Superior temporal gyrus (tissue), 1 donor: ENCODE measurements around the gene MORC1.
"Not testable (repeated sequence)": the region's sequence is repeated elsewhere in the genome, so short reads cannot be mapped to it uniquely, and the experiment has no call there.

Experiments used
- DNase-seq: peaks from one replicate; pipeline ENCODE4 v3.0.0-alpha.2; 2016; ENCODE audit errors: extremely low spot score

The MORC1 gene, protein sequence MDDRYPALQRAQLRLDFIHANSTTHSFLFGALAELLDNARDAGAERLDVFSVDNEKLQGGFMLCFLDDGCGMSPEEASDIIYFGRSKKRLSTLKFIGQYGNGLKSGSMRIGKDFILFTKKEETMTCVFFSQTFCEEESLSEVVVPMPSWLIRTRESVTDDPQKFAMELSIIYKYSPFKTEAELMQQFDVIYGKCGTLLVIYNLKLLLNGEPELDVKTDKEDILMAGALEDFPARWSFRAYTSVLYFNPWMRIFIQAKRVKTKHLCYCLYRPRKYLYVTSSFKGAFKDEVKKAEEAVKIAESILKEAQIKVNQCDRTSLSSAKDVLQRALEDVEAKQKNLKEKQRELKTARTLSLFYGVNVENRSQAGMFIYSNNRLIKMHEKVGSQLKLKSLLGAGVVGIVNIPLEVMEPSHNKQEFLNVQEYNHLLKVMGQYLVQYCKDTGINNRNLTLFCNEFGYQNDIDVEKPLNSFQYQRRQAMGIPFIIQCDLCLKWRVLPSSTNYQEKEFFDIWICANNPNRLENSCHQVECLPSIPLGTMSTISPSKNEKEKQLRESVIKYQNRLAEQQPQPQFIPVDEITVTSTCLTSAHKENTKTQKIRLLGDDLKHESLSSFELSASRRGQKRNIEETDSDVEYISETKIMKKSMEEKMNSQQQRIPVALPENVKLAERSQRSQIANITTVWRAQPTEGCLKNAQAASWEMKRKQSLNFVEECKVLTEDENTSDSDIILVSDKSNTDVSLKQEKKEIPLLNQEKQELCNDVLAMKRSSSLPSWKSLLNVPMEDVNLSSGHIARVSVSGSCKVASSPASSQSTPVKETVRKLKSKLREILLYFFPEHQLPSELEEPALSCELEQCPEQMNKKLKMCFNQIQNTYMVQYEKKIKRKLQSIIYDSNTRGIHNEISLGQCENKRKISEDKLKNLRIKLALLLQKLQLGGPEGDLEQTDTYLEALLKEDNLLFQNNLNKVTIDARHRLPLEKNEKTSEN

DNA sequence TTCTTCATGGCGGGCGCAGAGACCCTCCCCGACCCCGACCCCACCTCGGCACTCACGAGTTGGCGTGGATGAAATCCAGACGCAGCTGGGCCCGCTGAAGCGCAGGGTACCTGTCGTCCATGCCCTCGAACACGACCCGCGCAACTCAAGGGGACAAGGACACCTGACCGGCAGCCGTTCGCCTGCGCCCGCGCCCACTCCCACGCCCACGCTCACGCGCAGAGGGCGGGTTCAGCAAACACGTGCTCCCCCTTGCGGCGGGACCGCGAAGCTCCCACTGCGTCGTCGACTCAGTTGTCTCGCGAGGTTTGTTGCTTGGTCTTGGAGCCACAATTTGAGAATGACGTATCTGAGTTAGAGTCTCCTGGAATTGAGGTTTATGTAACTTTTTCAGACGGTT is at the start of gene MORC1:
Gene MORC1 (minus strand): TSS at position 196 of the 400 bp plus-strand sequence. CDS start 75 bp downstream, at position 121.
- no peak for DNase-seq

DNA sequence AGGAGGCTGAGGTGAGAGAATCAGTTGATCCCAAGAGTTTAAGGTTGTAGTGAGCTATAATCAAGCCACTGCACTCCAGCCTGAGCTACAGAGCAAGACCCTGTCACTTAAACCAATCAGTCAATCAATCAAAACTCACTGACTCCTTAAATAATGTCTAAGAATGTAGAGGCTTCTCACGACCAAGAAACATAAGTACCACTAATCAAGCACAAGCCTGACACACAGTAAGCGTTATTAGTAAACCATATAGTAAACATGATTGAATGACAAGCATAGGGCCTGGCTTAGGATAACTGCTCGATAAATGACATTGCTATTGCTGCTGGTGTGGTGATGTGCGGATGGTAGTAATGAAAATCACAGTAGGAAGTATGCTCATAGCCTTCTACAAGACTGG is 48.0 kb upstream of the MORC1 start:
- no peak for DNase-seq

DNA sequence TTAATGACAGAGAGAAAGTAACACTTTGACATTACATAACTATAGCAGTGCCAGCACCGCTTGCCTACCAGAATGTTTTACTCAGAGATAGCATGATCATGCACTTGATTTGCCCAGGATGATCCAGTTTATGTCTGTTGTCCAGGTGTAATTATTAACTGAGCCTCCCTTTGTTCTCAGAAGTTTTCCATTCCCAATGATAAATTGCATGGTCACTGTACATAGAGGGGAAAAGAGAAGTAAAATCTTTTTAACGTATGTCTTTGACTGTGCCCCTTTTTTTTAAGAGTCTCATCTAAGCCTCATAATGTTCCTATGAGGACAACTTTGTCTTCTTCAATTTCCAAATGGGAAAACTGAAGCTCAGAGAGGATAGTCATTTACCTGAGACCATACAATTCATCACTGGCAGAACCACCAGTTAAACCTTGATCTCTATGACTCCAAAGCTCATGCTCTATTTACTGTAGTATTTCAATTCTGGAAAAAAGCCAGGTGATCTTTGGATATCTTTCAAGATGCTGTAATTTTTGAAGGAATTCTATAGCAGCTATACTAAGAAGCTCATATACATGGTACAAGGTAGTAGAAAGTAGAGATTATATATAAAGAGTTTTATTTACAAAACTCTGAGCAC is 43.7 kb upstream of the MORC1 start:
- no peak for DNase-seq

DNA sequence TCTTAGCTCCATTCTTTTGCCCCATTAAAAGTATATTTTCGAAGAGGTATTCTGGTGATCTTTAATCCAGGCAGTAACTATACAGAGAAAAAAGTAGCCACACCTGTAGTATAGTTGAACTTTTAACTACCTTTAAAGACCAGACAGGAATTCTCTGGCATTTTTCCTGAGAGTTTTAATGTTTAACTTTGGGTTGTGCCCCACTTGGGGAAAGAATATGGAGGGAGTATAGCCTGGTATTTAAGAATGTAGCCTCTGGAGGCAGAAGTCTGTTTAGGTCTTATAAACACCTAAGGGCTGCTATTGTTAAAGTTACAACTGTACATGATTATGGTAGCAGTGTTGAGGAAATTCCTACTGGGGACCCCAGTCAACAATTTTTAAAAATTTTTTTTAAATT is 37.9 kb upstream of the MORC1 start:
- no peak for DNase-seq

DNA sequence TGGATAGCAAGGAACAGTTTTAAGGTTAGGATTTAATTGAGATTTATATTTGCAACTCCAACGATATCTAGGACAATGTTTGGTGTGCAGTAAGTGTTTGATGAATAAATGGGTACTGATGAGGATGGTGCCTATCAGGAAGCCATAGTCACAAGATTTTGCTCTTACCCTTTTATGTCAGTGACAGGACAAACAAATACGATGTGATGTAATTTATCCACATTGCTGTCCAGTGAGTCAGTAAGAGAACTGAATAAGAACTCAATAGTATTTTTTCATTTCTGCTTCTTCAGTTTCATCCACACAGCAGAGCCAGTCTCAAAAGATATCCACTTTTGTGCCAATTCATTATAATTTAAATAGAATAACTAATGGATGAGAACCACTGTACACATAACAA is 37.0 kb upstream of the MORC1 start:
- DNase-seq: no peak

DNA sequence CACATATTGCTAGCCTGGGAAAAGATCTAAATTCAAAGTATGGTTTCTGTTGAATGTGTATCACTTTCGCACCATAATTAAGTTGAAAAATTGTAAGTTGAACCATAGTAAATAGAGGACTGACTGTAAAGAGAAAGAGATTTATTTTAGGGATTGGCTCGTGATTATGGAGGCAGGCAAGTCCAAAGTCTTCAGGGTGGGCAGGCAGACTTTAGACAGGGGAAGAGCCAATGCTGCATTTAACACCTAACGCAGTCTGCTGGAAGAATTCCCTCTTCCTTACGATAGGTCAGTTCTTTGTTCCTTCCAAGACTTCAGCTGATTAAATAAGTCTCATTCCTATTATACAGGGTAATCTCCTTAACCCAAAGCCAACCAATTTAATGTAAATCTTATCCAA is 34.4 kb upstream of the MORC1 start:
- no peak for DNase-seq

DNA sequence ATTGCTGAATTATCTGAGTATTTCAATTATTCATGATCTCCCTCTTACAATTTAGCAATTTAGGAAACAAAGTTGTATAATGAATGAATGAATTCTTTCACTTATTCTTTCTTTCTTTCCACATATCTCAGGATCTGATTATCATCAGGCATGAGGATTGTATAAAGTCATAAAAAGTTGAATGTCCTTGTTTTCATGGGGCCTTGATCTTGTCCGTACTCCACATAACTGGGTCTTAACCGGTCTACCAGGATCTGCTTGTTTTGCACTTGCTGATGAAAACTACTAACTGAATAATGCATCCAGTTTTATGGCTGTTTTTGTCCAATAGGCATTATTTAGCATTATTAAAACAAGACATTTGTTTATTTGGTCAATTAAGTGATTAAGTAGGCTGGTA is 31.1 kb upstream of the MORC1 start:
- no peak for DNase-seq

DNA sequence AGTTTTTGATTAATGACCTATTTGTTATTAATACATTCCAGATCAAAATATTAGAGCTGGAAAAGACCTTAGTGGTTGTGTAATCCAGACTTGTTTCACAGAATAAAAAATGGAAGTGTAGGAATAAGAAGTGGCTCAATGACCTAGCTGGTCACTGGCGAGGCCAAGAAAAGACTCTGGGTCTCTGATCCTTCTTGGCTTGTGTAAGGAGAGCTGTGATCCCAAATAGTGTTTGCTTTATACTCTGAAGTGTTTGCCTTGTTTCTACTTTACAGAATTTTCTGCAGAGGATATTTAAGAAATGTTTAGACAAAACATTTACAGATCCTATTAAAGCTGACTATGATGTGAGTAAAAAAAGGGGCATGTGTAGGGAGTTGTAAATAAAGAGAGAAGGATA is 25.7 kb upstream of the MORC1 start:
- DNase-seq: no peak

DNA sequence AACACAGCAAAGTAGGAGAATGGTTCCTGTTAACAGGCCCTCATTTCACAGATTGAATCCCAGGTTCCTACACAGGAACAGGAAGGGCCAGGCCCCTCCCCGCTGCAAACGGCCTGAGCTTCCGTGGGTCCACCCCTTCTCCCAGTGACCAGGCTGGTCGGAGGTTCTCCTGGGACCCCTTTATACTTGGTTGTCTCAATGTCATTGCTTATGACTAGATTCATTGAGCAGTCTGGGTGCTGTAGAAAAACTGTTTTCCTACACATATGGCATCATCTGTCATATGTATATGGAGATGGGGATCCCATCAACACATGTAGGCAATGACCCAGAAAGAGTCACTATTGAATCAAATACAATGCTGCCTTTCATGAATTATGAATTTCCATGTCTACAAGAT is 22.4 kb upstream of the MORC1 start:
- no peak for DNase-seq

DNA sequence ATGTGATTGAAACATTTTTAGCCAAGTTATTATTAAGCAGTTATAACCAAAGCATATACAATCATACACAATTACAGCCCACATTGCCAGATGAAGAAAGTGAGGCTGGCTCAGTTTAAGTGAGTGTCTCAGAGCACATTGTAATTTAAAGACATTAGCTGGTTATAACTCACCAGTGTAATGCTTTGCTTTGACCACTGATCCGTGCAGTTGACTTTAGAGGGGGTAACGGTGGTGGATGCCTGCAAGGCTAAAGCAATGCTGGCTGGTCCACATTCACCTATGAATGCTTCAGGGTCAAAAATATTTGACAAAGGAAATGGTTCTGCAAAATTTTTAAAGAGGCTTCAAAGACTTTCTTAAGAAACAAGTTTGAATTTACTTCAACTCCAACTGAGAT is 19.8 kb upstream of the MORC1 start:
- no peak for DNase-seq

DNA sequence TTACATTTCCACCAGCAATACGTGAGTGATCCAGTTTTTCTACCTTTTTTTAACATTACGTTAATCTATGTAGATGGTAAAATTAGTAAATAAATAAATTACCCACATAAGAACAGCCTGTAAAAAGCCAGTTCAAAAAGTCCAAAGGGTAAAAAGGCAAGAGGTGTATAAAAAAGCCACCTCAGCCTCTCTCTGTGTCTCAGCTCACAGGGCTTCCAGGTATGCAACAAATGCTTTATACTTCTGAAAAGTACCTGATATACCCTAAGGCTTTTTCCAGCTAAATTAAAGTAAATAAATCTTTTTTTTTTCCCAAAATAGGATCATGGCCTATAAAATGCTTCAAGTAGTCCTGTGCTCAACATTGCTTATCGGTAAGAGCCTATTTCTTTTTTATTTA is 18.6 kb upstream of the MORC1 start, which contains the start of gene C3orf85:
Gene C3orf85 (plus strand): TSS at position 197 of the 400 bp plus-strand sequence. CDS start 129 bp downstream, at position 326.
- DNase-seq: no peak

DNA sequence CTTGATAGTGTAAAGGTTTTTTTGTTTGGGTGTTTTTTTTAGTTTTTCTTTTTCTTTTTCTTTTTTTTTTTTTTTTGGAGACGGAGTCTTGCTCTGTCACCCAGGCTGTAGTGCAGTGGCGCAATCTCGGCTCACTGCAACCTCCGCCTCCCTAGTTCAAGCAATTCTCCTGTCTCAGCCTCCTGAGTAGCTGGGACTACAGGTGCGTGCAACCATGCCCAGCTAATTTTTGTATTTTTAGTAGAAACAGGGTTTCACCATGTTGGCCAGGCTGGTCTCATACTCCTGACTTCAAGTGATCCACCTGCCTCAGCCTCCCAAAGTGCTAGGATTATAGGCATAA is 15.5 kb upstream of the MORC1 start:
- not testable (repeated sequence) for DNase-seq

DNA sequence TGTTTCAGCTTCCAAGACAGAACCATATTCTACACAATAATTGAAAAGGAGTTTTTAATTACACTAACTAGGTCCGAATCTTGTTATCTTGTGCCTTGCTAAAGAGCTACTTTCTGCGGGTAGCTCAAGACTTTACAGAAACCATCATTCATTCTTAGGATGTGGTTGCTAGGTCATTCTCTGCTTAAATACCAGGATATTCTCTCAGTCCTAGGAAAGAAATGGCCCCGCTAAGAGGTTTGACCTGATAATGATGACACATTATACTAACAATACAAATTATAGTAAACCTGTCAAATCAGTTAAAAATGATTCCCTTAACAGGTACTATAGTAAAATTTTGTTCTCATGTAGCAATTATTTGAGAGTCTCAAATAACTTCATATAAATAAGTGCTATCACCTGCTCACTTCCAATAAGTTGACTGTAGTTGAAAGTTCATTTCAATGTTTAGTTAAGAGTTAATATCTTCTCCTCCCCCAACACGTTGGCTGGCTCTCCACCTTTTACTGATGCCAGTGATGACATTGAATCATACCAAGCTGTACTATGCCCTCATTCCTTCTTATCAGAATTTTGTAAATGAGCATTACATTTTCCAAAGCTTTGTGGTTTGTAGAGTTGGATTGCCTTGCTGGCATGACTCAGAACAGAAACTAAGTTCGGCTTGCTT is 15.0 kb upstream of the MORC1 start:
- no peak for DNase-seq

DNA sequence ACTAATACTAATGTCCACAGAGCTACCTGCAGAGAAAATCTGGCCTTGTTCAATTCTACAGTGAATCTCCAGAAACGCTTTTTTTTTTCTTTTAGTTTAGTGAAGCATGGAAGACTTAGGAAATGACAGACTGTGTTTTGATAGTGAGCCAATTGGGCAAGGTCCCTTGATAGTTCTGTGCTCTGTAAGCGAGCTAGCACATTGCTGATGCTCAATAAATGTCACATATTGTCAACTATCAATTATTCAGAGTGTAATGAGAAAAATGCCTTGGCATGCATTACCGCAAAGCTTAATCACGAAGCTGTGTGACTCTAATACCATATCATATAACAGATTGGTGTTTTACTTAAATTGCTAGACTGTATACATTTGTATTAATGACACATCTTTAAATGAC is 13.3 kb upstream of the MORC1 start:
- DNase-seq: no peak

DNA sequence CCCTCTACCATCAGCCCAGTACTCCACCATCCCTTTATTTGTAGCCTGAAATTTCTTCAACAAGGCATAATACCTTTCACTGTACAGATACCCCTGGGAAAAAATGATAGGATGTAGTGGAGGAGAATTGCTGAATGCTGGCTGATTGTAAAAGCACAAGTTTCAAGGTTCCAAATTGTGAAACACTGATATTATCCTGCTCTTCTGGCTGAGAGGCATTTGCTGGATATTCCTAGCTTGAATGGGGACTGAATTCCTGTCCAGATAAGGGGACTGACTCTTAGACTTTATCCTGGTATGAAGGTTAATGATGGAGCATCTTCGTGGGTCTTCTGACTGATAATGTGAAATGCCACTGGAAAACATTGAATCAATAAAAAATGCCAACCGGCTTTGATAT is 9.6 kb upstream of the MORC1 start:
- no peak for DNase-seq

DNA sequence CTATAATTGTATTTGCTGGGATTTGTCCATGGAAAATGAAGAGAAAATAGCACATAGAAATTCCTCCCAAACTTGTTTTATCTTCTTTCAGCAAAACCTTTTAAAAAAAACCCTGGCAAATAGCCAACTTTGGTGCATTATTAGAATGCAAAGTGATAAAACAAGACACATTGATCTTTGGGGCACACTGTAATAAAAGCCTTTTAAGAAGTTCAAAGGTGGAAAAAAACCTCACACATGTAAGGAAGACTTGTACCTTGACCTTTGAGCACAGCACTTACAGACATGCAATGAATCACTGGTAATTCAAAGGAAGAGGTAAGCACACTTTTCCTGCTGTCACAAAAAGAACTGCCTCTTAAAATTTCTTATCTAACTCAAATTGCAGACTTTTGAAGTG is 8.0 kb upstream of the MORC1 start:
- DNase-seq: no peak

DNA sequence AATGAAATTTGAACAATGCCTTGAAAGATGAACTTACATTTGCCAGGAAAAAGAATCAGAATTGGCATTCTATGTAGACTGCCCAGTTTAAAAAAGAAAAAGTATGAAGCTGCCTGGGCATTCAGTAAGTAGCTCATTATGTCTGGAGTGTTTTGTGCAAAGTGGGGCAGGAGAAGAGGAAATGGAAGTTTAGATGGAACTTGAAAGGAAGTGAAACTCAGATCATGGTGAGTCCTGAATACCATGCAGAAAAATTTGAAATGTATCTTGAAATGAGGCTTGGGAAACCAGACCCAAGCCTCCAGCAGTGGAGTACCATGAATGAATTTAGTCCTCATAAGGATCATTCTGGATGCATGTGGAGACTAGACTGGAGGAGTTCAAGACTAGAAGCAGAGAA is 4.8 kb upstream of the MORC1 start:
- DNase-seq: no peak

DNA sequence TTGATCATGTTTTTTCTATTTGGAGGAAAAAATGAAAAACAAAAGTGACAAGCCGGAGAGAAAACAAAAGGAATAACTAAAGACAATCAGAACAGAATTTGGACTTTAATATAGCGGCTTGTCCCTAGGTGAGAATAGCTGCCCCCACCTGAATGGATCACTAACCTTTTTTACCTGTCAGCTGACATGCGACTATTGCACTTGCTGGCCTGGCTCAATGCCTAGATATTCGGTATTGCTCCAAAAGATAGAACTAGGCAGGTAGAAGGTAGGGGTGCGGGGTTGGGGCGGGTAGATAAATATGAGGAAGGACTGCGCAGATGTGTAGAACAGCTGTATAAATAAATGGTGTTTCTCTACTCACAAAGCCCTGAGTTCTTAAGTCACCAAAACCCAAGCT is 650 bp upstream of the MORC1 start:
- DNase-seq: no peak

DNA sequence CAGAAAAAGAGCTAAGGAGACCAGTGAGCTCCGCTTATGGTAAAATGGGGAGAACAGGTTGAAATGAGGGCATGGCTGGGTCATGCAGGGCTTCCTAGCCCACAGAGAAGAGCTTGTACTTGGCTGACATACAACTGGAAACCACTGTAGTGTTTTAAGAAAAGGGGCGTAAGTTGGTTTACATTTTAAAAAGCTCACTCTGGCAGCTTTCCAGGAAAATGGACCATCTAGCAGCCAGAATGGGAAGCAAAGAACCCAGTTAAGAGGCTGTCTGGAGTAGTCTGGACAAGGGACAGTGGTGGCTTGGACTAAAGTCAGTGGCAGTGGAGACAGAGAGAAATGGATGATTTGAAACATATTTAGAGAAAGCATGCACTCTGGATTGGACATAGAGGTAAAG is 1.9 kb downstream of the MORC1 start:
- DNase-seq: no peak

DNA sequence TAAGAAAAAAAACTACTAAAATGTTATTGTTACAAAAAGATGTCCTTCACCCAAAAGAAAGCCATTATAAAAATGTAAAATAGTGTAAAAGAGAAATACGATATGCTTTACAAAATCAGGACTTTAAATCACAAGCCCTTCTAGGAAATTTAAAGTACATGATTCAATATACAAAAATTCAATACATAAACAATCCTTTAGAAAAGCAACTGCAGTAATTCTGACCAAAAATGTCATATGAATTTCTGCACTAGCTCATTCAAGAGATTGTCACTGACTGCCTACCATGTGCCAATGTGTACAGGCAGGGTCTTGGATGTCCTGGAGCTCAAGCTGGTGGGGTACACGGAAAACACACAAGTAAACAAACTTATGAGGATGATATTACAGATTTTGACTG is 2.5 kb downstream of the MORC1 start:
- no peak for DNase-seq

DNA sequence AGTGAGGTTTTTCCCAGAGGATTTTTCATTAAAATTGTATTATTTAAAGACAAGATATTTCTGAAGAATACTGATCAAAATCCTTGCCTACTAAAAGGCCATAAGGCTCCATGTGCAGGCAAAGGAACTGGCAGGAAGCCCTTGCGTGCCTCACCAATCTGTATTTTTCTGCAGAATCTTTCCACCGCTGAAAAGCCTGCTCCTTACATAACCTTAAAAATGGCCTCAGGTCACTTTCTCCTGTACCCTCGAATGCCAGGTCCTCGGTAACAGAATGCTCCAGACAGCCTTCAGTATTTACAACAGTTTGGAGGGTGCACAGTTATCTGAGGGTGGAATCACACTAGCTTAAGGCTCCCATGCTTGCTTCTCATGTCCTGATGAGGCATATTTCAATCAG is 3.2 kb downstream of the MORC1 start:
- no peak for DNase-seq
